Mesenchymal stem cell (in vitro differentiated cells and primary cell): ENCODE data around the gene TRIP13.
"Not testable (repeated sequence)": the region's sequence is repeated elsewhere in the genome, so short reads cannot be mapped to it uniquely, and the experiment has no call there.

Experiments used
- DNase-seq: peaks from one replicate; pipeline ENCODE4 v3.0.0-alpha.2; 2013
- H2AFZ ChIP-seq: one replicate; pipeline ENCODE4 v1.6.1; 2013; ENCODE audit warnings: low read depth, mild to moderate bottlenecking, control low read depth, inconsistent platforms, low read length, moderate library complexity
- H2AK5ac ChIP-seq: 2 replicates; pipeline ENCODE4 v1.6.1; 2013; ENCODE audit warnings: low read length, moderate library complexity, mild to moderate bottlenecking, inconsistent platforms; ENCODE audit not compliant: severe bottlenecking
- H2BK120ac ChIP-seq: one replicate; pipeline ENCODE4 v1.6.1; 2013; ENCODE audit warnings: low read depth, mild to moderate bottlenecking, inconsistent platforms, low read length, moderate library complexity
- H2BK12ac ChIP-seq, 2 experiments: one replicate each; pipeline ENCODE4 v1.6.1; 2013; ENCODE audit warnings: inconsistent platforms in 2 of 2, low read length in 2 of 2, mild to moderate bottlenecking in 2 of 2, moderate library complexity in 2 of 2, control low read depth in 1 of 2
- H2BK15ac ChIP-seq: one replicate; pipeline ENCODE4 v1.6.1; 2013; ENCODE audit warnings: mild to moderate bottlenecking, low read depth, inconsistent platforms; ENCODE audit not compliant: poor library complexity, severe bottlenecking
- H2BK5ac ChIP-seq: 2 replicates; pipeline ENCODE4 v1.6.1; 2013; ENCODE audit warnings: low read depth, mild to moderate bottlenecking, low read length, control low read depth, inconsistent platforms; ENCODE audit not compliant: poor library complexity, severe bottlenecking
- H3K14ac ChIP-seq, 2 experiments: one replicate each; pipeline ENCODE4 v1.6.1; 2013; ENCODE audit warnings: inconsistent platforms in 2 of 2, low read length in 2 of 2, control low read depth in 1 of 2, mild to moderate bottlenecking in 1 of 2, moderate library complexity in 1 of 2
- H3K18ac ChIP-seq, 2 experiments: one replicate each; pipeline ENCODE4 v1.6.1; 2013; ENCODE audit warnings: inconsistent platforms in 2 of 2, low read length in 2 of 2, control low read depth in 1 of 2, low read depth in 1 of 2, mild to moderate bottlenecking in 1 of 2
- H3K23ac ChIP-seq, 2 experiments: one replicate each; pipeline ENCODE4 v1.6.1; 2013; ENCODE audit warnings: inconsistent platforms in 2 of 2, low read length in 2 of 2, mild to moderate bottlenecking in 2 of 2, moderate library complexity in 2 of 2, control low read depth in 1 of 2
- H3K27ac ChIP-seq: 2 replicates; pipeline ENCODE4 v1.5.1; 2013; ENCODE audit warnings: mild to moderate bottlenecking, moderate library complexity, low read length, control low read depth, inconsistent platforms; ENCODE audit not compliant: poor library complexity, severe bottlenecking
- H3K27me3 ChIP-seq, 2 experiments: 2 replicates each; pipeline versions ENCODE4 v1.6.1 to v1.7.0; 2013; ENCODE audit warnings: low read length in 2 of 2, mild to moderate bottlenecking in 2 of 2, moderate library complexity in 2 of 2, control low read depth in 1 of 2, inconsistent platforms in 1 of 2; ENCODE audit not compliant: control insufficient read depth in 1 of 2, insufficient read depth in 1 of 2
- H3K36me3 ChIP-seq, 2 experiments: 2 replicates each; pipeline versions ENCODE4 v1.6.1 to v1.7.0; 2013; ENCODE audit warnings: low read length in 2 of 2, control low read depth in 1 of 2, inconsistent platforms in 1 of 2, low read depth in 1 of 2, mild to moderate bottlenecking in 1 of 2; ENCODE audit not compliant: insufficient read depth in 2 of 2, control insufficient read depth in 1 of 2
- H3K4ac ChIP-seq, 2 experiments: one replicate each; pipeline ENCODE4 v1.6.1; 2013; ENCODE audit warnings: inconsistent platforms in 2 of 2, low read length in 2 of 2, mild to moderate bottlenecking in 2 of 2, moderate library complexity in 2 of 2, control low read depth in 1 of 2, low read depth in 1 of 2
- H3K4me1 ChIP-seq: 2 replicates; pipeline ENCODE4 v1.6.1; 2013; ENCODE audit warnings: low read depth, low read length, control low read depth; ENCODE audit not compliant: control insufficient read depth, insufficient read depth
- H3K4me2 ChIP-seq: 2 replicates; pipeline ENCODE4 v1.6.1; 2013; ENCODE audit warnings: low read length, mild to moderate bottlenecking, inconsistent platforms; ENCODE audit not compliant: poor library complexity, severe bottlenecking
- H3K4me3 ChIP-seq, 2 experiments: 2 replicates each; pipeline versions ENCODE4 v1.5.1 to v1.7.0; 2013; ENCODE audit warnings: low read length in 2 of 2, mild to moderate bottlenecking in 2 of 2, control low read depth in 1 of 2, low read depth in 1 of 2; ENCODE audit not compliant: insufficient read depth in 1 of 2
- H3K79me1 ChIP-seq: replicated peaks from 2 replicates; pipeline ENCODE4 v1.6.1; 2013; ENCODE audit warnings: mild to moderate bottlenecking, control low read depth, low read length, inconsistent platforms; ENCODE audit not compliant: poor library complexity, severe bottlenecking
- H3K9ac ChIP-seq: 2 replicates; pipeline ENCODE4 v1.7.0; 2013; ENCODE audit warnings: mild to moderate bottlenecking, low read length, moderate library complexity
- H3K9me3 ChIP-seq: 2 replicates; pipeline ENCODE4 v1.7.0; 2013; ENCODE audit warnings: mild to moderate bottlenecking, low read length; ENCODE audit not compliant: control insufficient read depth
- H4K8ac ChIP-seq: one replicate; pipeline ENCODE4 v1.6.1; 2013; ENCODE audit warnings: inconsistent platforms, mild to moderate bottlenecking, low read length, moderate library complexity
- H4K91ac ChIP-seq: one replicate; pipeline ENCODE4 v1.6.1; 2013; ENCODE audit warnings: mild to moderate bottlenecking, low read length, inconsistent platforms
- WGBS: methylation state at CpG from one replicate; pipeline ENCODE4 v1.1.7; 2013; ENCODE audit warnings: mixed read lengths; 5-methylcytosine and 5-hydroxymethylcytosine counted together

Gene TRIP13

DNA sequence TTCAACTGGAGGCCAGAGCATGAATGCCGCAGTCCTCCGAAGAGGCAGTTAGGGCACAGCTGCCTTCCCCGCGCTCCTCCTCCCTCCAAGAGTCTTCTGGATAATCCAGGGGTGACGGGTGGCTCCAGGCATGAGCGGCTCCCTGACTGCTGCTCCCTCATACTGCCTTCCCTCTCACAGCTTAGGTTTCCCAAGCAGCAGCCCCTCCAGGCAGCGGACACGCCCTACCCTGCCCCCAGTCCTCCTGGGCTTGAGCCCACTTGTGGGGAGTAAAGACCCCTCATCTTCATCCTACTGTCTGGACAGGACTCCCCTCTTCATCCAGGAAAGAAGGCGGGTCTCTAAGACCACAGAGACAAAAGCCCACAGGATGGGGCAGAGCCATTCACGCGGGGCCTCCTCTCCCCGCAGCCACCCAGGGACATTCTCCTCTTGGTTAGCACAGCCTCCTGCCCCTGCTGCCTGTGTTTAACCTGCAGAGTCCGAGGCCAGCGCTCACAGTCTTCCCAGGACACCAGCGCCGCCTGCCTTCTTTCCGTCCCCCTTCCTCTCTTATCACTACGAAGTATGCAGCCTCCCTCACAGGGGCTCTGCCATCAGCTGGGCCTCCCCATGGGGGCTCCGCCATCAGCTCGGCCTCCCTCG is 47.5 kb upstream of the TRIP13 start:
- H3K4me3 ChIP-seq, H2BK12ac ChIP-seq, H3K18ac ChIP-seq, H3K14ac ChIP-seq, H3K4me2 ChIP-seq, H3K23ac ChIP-seq, H3K9me3 ChIP-seq, H3K9ac ChIP-seq, H4K8ac ChIP-seq, H2AK5ac ChIP-seq, H3K79me1 ChIP-seq, H2BK120ac ChIP-seq, H2BK15ac ChIP-seq, H3K27me3 ChIP-seq, DNase-seq, H3K4me1 ChIP-seq, H4K91ac ChIP-seq, H3K36me3 ChIP-seq, H2AFZ ChIP-seq, H3K4ac ChIP-seq, H3K27ac ChIP-seq, H2BK5ac ChIP-seq: not testable (repeated sequence)
- WGBS, result 85% methylated on average over 10 of the region's 21 CpGs

GRCh38 chr5:845676-846601 is 46.7 kb upstream of the TRIP13 start:
- H3K4me3 ChIP-seq, H3K4ac ChIP-seq, H3K9me3 ChIP-seq, H3K23ac ChIP-seq, H2AK5ac ChIP-seq, H3K27ac ChIP-seq, H4K8ac ChIP-seq, H2AFZ ChIP-seq, H3K4me2 ChIP-seq, H4K91ac ChIP-seq, DNase-seq, H3K36me3 ChIP-seq, H3K14ac ChIP-seq, H2BK120ac ChIP-seq, H3K79me1 ChIP-seq, H2BK5ac ChIP-seq, H3K9ac ChIP-seq, H3K4me1 ChIP-seq, H3K18ac ChIP-seq, H2BK12ac ChIP-seq, H2BK15ac ChIP-seq: not testable (repeated sequence)
- H3K27me3 ChIP-seq, result peaks cover 0 to 16% of the 10 kb centered on the region in 2 experiments
- 88% methylated on average over 10 of the region's 35 CpGs for WGBS

GRCh38 chr5:846602-847091 is 46.0 kb upstream of the TRIP13 start:
- 84% methylated on average over 18 of the region's 18 CpGs for WGBS
- H2AFZ ChIP-seq, H3K18ac ChIP-seq: not testable (repeated sequence)

DNA sequence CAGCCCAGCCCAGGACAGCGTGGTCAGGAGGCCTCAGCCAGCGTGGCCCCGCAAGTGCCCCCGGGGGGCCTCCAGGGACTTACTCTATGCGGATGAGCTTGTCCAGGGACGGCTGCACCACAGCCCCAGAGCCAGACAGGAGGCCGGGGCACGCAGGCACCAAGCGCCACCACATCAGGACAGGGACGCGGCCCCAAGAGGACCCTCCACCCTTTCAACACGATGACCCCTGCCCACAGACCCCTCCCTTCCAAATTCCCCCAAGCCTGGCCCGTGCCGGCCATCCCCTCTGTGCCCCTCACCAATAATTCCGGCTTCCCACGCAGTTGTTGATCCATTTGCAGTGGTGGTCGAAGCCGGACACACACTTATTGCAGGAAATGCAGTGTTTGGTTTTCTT is 45.5 kb upstream of the TRIP13 start:
- H3K4me2 ChIP-seq, H3K4me3 ChIP-seq, H4K8ac ChIP-seq, H3K27ac ChIP-seq, H2AFZ ChIP-seq, H2BK12ac ChIP-seq, H3K4ac ChIP-seq, H3K9me3 ChIP-seq, H3K9ac ChIP-seq, H2BK120ac ChIP-seq, H3K14ac ChIP-seq, H3K4me1 ChIP-seq, H2BK15ac ChIP-seq, DNase-seq, H4K91ac ChIP-seq, H3K36me3 ChIP-seq, H3K18ac ChIP-seq, H3K23ac ChIP-seq, H3K79me1 ChIP-seq, H2BK5ac ChIP-seq, H2AK5ac ChIP-seq: not testable (repeated sequence)
- peaks cover under 1 to 29% of the 10 kb centered on the region in 2 experiments for H3K27me3 ChIP-seq
- WGBS, result no CpG with 5 or more reads among the region's 18 CpGs

More at GRCh38 chr5:846602-847091, 46.0 kb upstream of the TRIP13 start:
- H2AK5ac ChIP-seq, H4K91ac ChIP-seq, H3K4me3 ChIP-seq, H2BK12ac ChIP-seq, H3K4ac ChIP-seq, H3K27ac ChIP-seq, H3K9me3 ChIP-seq, H4K8ac ChIP-seq, H2BK5ac ChIP-seq, H3K36me3 ChIP-seq, H3K23ac ChIP-seq, H3K9ac ChIP-seq, H2BK120ac ChIP-seq, H2BK15ac ChIP-seq, H3K79me1 ChIP-seq, DNase-seq, H3K14ac ChIP-seq, H3K4me1 ChIP-seq, H3K4me2 ChIP-seq: not testable (repeated sequence)
- peaks cover 0 to 23% of the 10 kb centered on the region in 2 experiments for H3K27me3 ChIP-seq
